Kidney epithelial cell (primary cell): ENCODE measurements around the gene TRMU. TPM values are rescaled to one million over a fixed set of nuclear protein-coding genes. Genes with fewer than 3 reads are reported as not detected.

Experiments
- DNase-seq: peaks from one replicate; pipeline ENCODE4 v3.0.0-alpha.2; 2010; ENCODE audit warnings: low read depth
- H3K27me3 ChIP-seq: 2 replicates; pipeline ENCODE4 v1.6.0; 2011; ENCODE audit warnings: low read length; ENCODE audit not compliant: control insufficient read depth, insufficient read depth
- H3K36me3 ChIP-seq: 2 replicates; pipeline ENCODE4 v1.5.1; 2011; ENCODE audit warnings: low read length; ENCODE audit not compliant: control insufficient read depth, insufficient read depth
- H3K4me3 ChIP-seq: 2 replicates; pipeline ENCODE4 v1.5.1; 2011; ENCODE audit warnings: low read depth, mild to moderate bottlenecking, control low read depth, low read length
- total RNA-seq: library from RNA; depleted of rRNA; stranded (reverse); fragments of >200 nt; gene quantifications from 2 replicates; pipeline ENCODE4 v1.2.3, GENCODE V29; 2015
- TF ChIP-seq, protein P1 (sequence below): IDR thresholded peaks from 2 replicates; pipeline ENCODE4 v1.5.1; 2011; ENCODE audit warnings: mild to moderate bottlenecking, moderate library complexity, low read length, control low read depth, inconsistent platforms; ENCODE audit not compliant: insufficient read depth, poor library complexity, severe bottlenecking

TRMU gene
- total RNA-seq, 1 donor from 2014 or later = 20.8 TPM

DNA sequence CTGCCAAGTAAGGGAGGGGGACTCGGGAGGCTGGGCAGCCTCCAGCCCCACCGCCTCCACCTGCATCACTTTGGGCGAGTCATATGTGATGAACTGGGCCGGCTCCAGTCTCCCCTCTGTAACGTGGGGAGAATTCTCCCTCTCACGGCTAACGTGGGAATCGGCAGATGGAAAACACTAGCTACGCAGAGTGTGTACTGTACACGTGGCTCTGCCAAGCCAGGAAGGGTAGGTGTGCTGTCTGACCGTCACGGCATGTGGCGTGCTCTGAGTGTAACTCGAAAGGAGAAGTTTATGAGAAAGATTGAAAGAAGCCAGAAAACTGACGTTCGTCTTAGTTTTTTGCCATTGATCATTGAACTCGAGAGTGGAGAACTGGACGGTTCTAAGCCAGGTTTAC is 13.7 kb downstream of the TRMU start:
- Histone ChIP-seq H3K36me3 (peaks cover 4% of the 10 kb centered on the region), H3K4me3 (no peak overlapping the region), H3K27me3 (no peaks in the 10 kb centered on the region)
- DNase-seq = no peak
- TF ChIP-seq, protein P1, sequence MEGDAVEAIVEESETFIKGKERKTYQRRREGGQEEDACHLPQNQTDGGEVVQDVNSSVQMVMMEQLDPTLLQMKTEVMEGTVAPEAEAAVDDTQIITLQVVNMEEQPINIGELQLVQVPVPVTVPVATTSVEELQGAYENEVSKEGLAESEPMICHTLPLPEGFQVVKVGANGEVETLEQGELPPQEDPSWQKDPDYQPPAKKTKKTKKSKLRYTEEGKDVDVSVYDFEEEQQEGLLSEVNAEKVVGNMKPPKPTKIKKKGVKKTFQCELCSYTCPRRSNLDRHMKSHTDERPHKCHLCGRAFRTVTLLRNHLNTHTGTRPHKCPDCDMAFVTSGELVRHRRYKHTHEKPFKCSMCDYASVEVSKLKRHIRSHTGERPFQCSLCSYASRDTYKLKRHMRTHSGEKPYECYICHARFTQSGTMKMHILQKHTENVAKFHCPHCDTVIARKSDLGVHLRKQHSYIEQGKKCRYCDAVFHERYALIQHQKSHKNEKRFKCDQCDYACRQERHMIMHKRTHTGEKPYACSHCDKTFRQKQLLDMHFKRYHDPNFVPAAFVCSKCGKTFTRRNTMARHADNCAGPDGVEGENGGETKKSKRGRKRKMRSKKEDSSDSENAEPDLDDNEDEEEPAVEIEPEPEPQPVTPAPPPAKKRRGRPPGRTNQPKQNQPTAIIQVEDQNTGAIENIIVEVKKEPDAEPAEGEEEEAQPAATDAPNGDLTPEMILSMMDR = no peak

DNA sequence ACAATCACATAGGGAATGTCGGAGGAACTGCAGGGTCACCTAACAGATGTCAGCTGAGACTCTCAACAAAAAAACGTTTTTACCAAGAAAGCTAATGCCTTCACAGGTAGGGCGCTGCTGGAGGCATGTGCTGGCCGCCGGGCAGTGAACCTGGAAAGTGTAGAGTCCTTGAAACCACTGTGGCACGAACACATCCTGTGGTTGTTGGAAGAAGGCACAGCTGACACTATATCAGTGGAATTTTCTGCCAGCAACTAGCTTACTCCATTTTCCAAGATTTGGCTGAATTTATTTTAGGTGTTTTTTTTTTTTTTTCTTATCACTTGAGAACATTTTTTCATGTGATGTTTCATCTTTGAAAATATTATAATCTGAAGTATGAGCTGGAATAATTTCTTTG is 14.2 kb downstream of the TRMU start:
- H3K36me3 ChIP-seq = peaks cover 4% of the 10 kb centered on the region
- no peak overlapping the region for H3K4me3 ChIP-seq
- DNase-seq = no peak

GRCh38 chr22:46350121-46350520 is 14.6 kb downstream of the TRMU start:
- no peak for DNase-seq
- H3K4me3 ChIP-seq = no peak overlapping the region
- peaks cover 4% of the 10 kb centered on the region for H3K36me3 ChIP-seq
- TF ChIP-seq, protein P1 = no peak
- H3K27me3 ChIP-seq = no peaks in the 10 kb centered on the region

More for the DNA sequence above, 14.2 kb downstream of the TRMU start:
- TF ChIP-seq, protein P1 = no peak
- no peaks in the 10 kb centered on the region for H3K27me3 ChIP-seq

- H3K36me3 ChIP-seq = peaks cover 4% of the 10 kb centered on the region
- DNase-seq = no peak
- TF ChIP-seq, protein P1 = no peak
Observed at GRCh38 chr22:46350646-46351045, 15.1 kb downstream of the TRMU start.

GRCh38 chr22:46351131-46351735 is 15.7 kb downstream of the TRMU start:
- TF ChIP-seq, protein P1 = no peak
- no peak for DNase-seq
- H3K27me3 ChIP-seq = no peaks in the 10 kb centered on the region
- H3K36me3 ChIP-seq = peaks cover 3% of the 10 kb centered on the region
- H3K4me3 ChIP-seq = no peak overlapping the region

More at GRCh38 chr22:46350646-46351045, 15.1 kb downstream of the TRMU start:
- H3K27me3 ChIP-seq = no peaks in the 10 kb centered on the region
- no peak overlapping the region for H3K4me3 ChIP-seq

DNA sequence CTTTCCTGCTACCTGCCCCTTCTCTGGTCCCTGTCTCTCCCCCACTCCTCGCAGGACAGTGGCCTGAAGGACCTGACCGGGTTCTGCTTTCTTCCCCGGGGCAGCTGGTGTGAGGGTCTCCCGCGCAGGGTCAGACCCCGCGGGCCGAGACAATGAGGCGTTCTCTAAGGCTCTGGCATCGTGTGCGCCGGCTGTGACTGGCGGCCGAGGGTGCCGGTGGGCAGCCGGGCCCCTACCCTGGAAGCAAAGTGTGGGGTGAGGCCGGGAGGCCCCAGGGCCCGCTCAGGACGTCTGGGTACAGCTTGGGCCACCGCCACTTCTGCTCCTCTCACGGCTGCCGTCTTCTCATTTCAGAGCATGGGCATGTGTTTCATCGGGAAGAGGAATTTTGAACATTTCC is 16.3 kb downstream of the TRMU start:
- H3K36me3 ChIP-seq = peaks cover 2% of the 10 kb centered on the region
- no peak for DNase-seq
- H3K27me3 ChIP-seq = no peaks in the 10 kb centered on the region
- TF ChIP-seq, protein P1 = no peak
- no peak overlapping the region for H3K4me3 ChIP-seq
